ENCODE results near the gene ATP1A3. TPM values are rescaled to one million over a fixed set of nuclear protein-coding genes. Genes with fewer than 3 reads are reported as not detected.

Gene ATP1A3
- total and polyA plus RNA-seq, 4 donors = 0.09 to 0.40 (median 0.13) TPM

- no peaks in the 10 kb centered on the region for H3K36me3 ChIP-seq (ENCODE audit: control insufficient read depth in 4 of 4, insufficient read depth in 4 of 4, low read length in 4 of 4)
- no peak for TF ChIP-seq CTCF (IDR thresholded peaks at IDR 0.05; ENCODE audit: control extremely low read depth, extremely low read depth)
- ATAC-seq (ENCODE audit: insufficient read depth, low FRiP score) (no peak), DNase-seq (no peak)
- H3K9me3 ChIP-seq (ENCODE audit: control insufficient read depth in 4 of 4, insufficient read depth in 3 of 4, low read length in 3 of 4) = peaks cover 0 to 7% (median 0%) of the 10 kb centered on the region in 4 donors
- H3K27ac ChIP-seq (ENCODE audit: low read depth in 1 of 2, low read length in 1 of 2) = no peak overlapping the region
- no peak overlapping the region for H3K4me3 ChIP-seq
- WGBS, 2 donors = 6 to 12% methylated on average over 14 of the region's 14 CpGs
- peaks cover 0 to 6% (median 0%) of the 10 kb centered on the region in 5 donors for H3K4me1 ChIP-seq (ENCODE audit: control insufficient read depth in 5 of 5, insufficient read depth in 5 of 5, low read length in 5 of 5)
- H3K9ac ChIP-seq (ENCODE audit: insufficient read depth in 1 of 2, low read length in 2 of 2) = no peak overlapping the region
- H3K27me3 ChIP-seq (ENCODE audit: control insufficient read depth in 3 of 3, insufficient read depth in 3 of 3, low read length in 2 of 3) = peaks cover 8 to 63% (median 49%) of the 10 kb centered on the region in 3 donors
Observed at GRCh38 chr19:41997851-41998229, 3.8 kb upstream of the ATP1A3 start.

GRCh38 chr19:41997121-41997850 is 3.3 kb upstream of the ATP1A3 start:
- Histone ChIP-seq H3K9me3 (ENCODE audit: control insufficient read depth in 4 of 4, insufficient read depth in 3 of 4, low read length in 3 of 4) (peaks cover 0 to 7% (median 0%) of the 10 kb centered on the region in 4 donors), H3K4me3 (no peak overlapping the region), H3K27ac (ENCODE audit: low read depth in 1 of 2, low read length in 1 of 2) (no peak overlapping the region), H3K27me3 (ENCODE audit: control insufficient read depth in 3 of 3, insufficient read depth in 3 of 3, low read length in 2 of 3) (peaks cover 8 to 68% (median 53%) of the 10 kb centered on the region in 3 donors), H3K4me1 (ENCODE audit: control insufficient read depth in 5 of 5, insufficient read depth in 5 of 5, low read length in 5 of 5) (peaks cover 0 to 6% (median 0%) of the 10 kb centered on the region in 5 donors), H3K9ac (ENCODE audit: insufficient read depth in 1 of 2, low read length in 2 of 2) (no peak overlapping the region), H3K36me3 (ENCODE audit: control insufficient read depth in 4 of 4, insufficient read depth in 4 of 4, low read length in 4 of 4) (no peaks in the 10 kb centered on the region)
- DNase-seq (peak; percentile 46 to 53 (median 46)), ATAC-seq (ENCODE audit: insufficient read depth, low FRiP score) (no peak)
- 3% methylated on average over 30 to 35 of the region's 35 CpGs for WGBS, 2 donors
- TF ChIP-seq CTCF (IDR thresholded peaks at IDR 0.05; ENCODE audit: control extremely low read depth, extremely low read depth) = no peak

GRCh38 chr19:41995959-41996797 is 2.1 kb upstream of the ATP1A3 start:
- Histone ChIP-seq H3K27me3 (ENCODE audit: control insufficient read depth in 3 of 3, insufficient read depth in 3 of 3, low read length in 2 of 3) (peaks cover 8 to 68% (median 50%) of the 10 kb centered on the region in 3 donors), H3K4me1 (ENCODE audit: control insufficient read depth in 5 of 5, insufficient read depth in 5 of 5, low read length in 5 of 5) (peaks cover 0 to 6% (median 0%) of the 10 kb centered on the region in 5 donors), H3K36me3 (ENCODE audit: control insufficient read depth in 4 of 4, insufficient read depth in 4 of 4, low read length in 4 of 4) (no peaks in the 10 kb centered on the region), H3K9me3 (ENCODE audit: control insufficient read depth in 4 of 4, insufficient read depth in 3 of 4, low read length in 3 of 4) (peaks cover 0 to 7% (median 0%) of the 10 kb centered on the region in 4 donors), H3K4me3 (no peak overlapping the region), H3K27ac (ENCODE audit: low read depth in 1 of 2, low read length in 1 of 2) (no peak overlapping the region), H3K9ac (ENCODE audit: insufficient read depth in 1 of 2, low read length in 2 of 2) (no peak overlapping the region)
- no peak for DNase-seq
- ATAC-seq (ENCODE audit: insufficient read depth, low FRiP score) = no peak
- 40 to 46% methylated on average over 12 of the region's 12 CpGs for WGBS, 2 donors
- no peak for TF ChIP-seq CTCF (IDR thresholded peaks at IDR 0.05; ENCODE audit: control extremely low read depth, extremely low read depth)

Measured in lung (tissue), 12 donors.